A549 treated with RU486 at 1 μM for 4 hours (cell line): ENCODE measurements around the gene BLOC1S4. TPM values are rescaled to one million over a fixed set of nuclear protein-coding genes. Genes with fewer than 3 reads are reported as not detected.

ENCODE experiments used
- total RNA-seq: library from RNA; stranded (reverse); fragments of 200-300 nt; extraction: Qiagen RNA extraction; gene quantifications from 5 replicates; pipeline ENCODE4 v1.2.3, GENCODE V29; 2022; ENCODE audit warnings: low read depth

The BLOC1S4 gene
- 13.0 to 17.8 TPM (median 16.7 TPM) in 5 replicates for total RNA-seq

GRCh38 chr4:6716018-6716911, at the start of gene BLOC1S4:
Gene BLOC1S4, plus strand, starts transcription at chr4:6716174. Its CDS starts 36 bp downstream, at chr4:6716210.

GRCh38 chr4:6693231-6694176, 22.5 kb upstream of the BLOC1S4 start, which contains the start of gene S100P:
Gene S100P, plus strand, starts transcription at chr4:6693878. Its CDS starts 55 bp downstream, at chr4:6693933.

GRCh38 chr4:6709230-6710114, 6.5 kb upstream of the BLOC1S4 start, which contains the start of gene MRFAP1L1:
Gene MRFAP1L1, minus strand, starts transcription at chr4:6709865. Its CDS starts 236 bp downstream, at chr4:6709629.

Other genes starting within 250 kb of the BLOC1S4 start
- 28.1 to 37.9 TPM (median 35.6 TPM) in 5 replicates for gene PPP2R2C, start 243.6 kb upstream of the BLOC1S4 start, total RNA-seq
- gene MAN2B2, start 141.0 kb upstream of the BLOC1S4 start, total RNA-seq, result 8.1 to 11.9 TPM (median 9.5 TPM) in 5 replicates
- gene MRFAP1, start 75.5 kb upstream of the BLOC1S4 start, total RNA-seq, result 229 to 278 TPM (median 247 TPM) in 5 replicates
- 27.5 to 78.2 TPM (median 64.1 TPM) in 5 replicates for gene S100P, start 22.3 kb upstream of the BLOC1S4 start, total RNA-seq
- 27.9 to 38.9 TPM (median 34.3 TPM) in 5 replicates for gene MRFAP1L1, start 6.3 kb upstream of the BLOC1S4 start, total RNA-seq
- gene KIAA0232, start 66.6 kb downstream of the BLOC1S4 start, total RNA-seq, result 4.6 to 9.8 TPM (median 8.6 TPM) in 5 replicates
- 29.0 to 34.3 TPM (median 33.5 TPM) in 5 replicates for gene TBC1D14, start 193.7 kb downstream of the BLOC1S4 start, total RNA-seq